Epithelial cell of esophagus (primary cell): Measurements from ENCODE around the gene RBM26.

Experiments used
- DNase-seq: peaks from one replicate; pipeline ENCODE4 v3.0.0; 2010; ENCODE audit warnings: low read depth
- H3K4me3 ChIP-seq: 2 replicates; pipeline ENCODE4 v1.5.1; 2011; ENCODE audit warnings: mild to moderate bottlenecking, low read length, control low read depth
- CTCF ChIP-seq: IDR thresholded peaks from 2 replicates; pipeline ENCODE4 v1.5.1; 2011; ENCODE audit warnings: low read depth, mild to moderate bottlenecking, low read length, control low read depth, inconsistent platforms; ENCODE audit not compliant: insufficient read depth; ENCODE audit errors: missing control alignments

The RBM26 gene

GRCh38 chr13:79435561-79435990 is 29.5 kb upstream of the RBM26 start:
- no peak for TF ChIP-seq CTCF
- H3K4me3 ChIP-seq = no peak overlapping the region
- DNase-seq = peak; percentile 26

- no peak for TF ChIP-seq CTCF
- H3K4me3 ChIP-seq = no peak overlapping the region
- DNase-seq = no peak
These were observed 28.5 kb upstream of the RBM26 start for GRCh38 chr13:79434556-79434955.

- H3K4me3 ChIP-seq = no peak overlapping the region
- TF ChIP-seq CTCF = no peak
- no peak for DNase-seq
These were observed 26.9 kb upstream of the RBM26 start for GRCh38 chr13:79432992-79433391.

GRCh38 chr13:79432086-79432485 is 26.0 kb upstream of the RBM26 start:
- TF ChIP-seq CTCF = no peak
- DNase-seq = no peak
- H3K4me3 ChIP-seq = no peak overlapping the region

- no peak for DNase-seq
- no peak overlapping the region for H3K4me3 ChIP-seq
- no peak for TF ChIP-seq CTCF
These were observed 23.3 kb upstream of the RBM26 start for GRCh38 chr13:79429309-79429708.

- no peak overlapping the region for H3K4me3 ChIP-seq
- no peak for TF ChIP-seq CTCF
- DNase-seq = no peak
These were observed 21.8 kb upstream of the RBM26 start for GRCh38 chr13:79427883-79428282.

GRCh38 chr13:79427265-79427664 is 21.2 kb upstream of the RBM26 start:
- no peak for TF ChIP-seq CTCF
- H3K4me3 ChIP-seq = no peak overlapping the region
- DNase-seq = no peak
